Activated B cell treated with CpG ODN at 0.5 μM for 24 hours (primary cell): ENCODE measurements around the gene PCDHGA11. TPM values are rescaled to one million over a fixed set of nuclear protein-coding genes. Genes with fewer than 3 reads are reported as not detected.
"Not testable (repeated sequence)": the region's sequence is repeated elsewhere in the genome, so short reads cannot be mapped to it uniquely, and the experiment has no call there.

ENCODE experiments used
- ATAC-seq: fragments of 200-7000 bp; cut with Tn5 transposase; one replicate; pipeline ENCODE4 v1.10.0; 2021; ENCODE audit warnings: low read depth, mild to moderate bottlenecking, moderate library complexity
- CTCF ChIA-PET: fragments of 350-600 bp; sonication (Branson Sonifier 250); formaldehyde crosslinking; loops from one replicate; lab custom pipeline; 2021; ENCODE audit warnings: antibody characterized with exemption; lab: Charles Lee
- POLR2A ChIA-PET: fragments of 350-600 bp; sonication (Branson Sonifier 250); formaldehyde crosslinking; loops from one replicate; lab custom pipeline; 2021; ENCODE audit warnings: antibody characterized with exemption; lab: Charles Lee
- DNase-seq: peaks from one replicate; pipeline ENCODE4 v3.0.0; 2022
- H3K27ac Mint-ChIP-seq: one replicate; pipeline ENCODE4 v1.8.0; 2020; ENCODE audit warnings: mixed read lengths
- H3K27me3 Mint-ChIP-seq: one replicate; pipeline ENCODE4 v1.8.0; 2021; ENCODE audit warnings: mixed read lengths
- H3K36me3 Mint-ChIP-seq: one replicate; pipeline ENCODE4 v1.8.0; 2021; ENCODE audit warnings: low read depth, mixed read lengths
- H3K4me1 Mint-ChIP-seq: one replicate; pipeline ENCODE4 v1.8.0; 2021; ENCODE audit warnings: mixed read lengths
- H3K4me3 Mint-ChIP-seq: one replicate; pipeline ENCODE4 v1.8.0; 2020; ENCODE audit warnings: mild to moderate bottlenecking, mixed read lengths
- H3K9me3 Mint-ChIP-seq: one replicate; pipeline ENCODE4 v1.8.0; 2020; ENCODE audit warnings: mixed read lengths
- intact Hi-C: fragments of 100-400 bp; cut with micrococcal nuclease; formaldehyde crosslinking; loops from one replicate; pipeline ENCODE4 v1.15.1; 2024
- total RNA-seq: library from RNA; stranded (reverse); gene quantifications from 2 replicates; pipeline ENCODE4 v1.2.3, GENCODE V29; 2022
- TF ChIP-seq, protein P1 (sequence below): fragments of 200-600 bp; IDR thresholded peaks from one replicate; pipeline ENCODE4 v1.8.0; 2022; ENCODE audit warnings: antibody characterized with exemption, mild to moderate bottlenecking

The PCDHGA11 gene
- 0.73 and 1.1 TPM in 2 replicates for total RNA-seq

DNA sequence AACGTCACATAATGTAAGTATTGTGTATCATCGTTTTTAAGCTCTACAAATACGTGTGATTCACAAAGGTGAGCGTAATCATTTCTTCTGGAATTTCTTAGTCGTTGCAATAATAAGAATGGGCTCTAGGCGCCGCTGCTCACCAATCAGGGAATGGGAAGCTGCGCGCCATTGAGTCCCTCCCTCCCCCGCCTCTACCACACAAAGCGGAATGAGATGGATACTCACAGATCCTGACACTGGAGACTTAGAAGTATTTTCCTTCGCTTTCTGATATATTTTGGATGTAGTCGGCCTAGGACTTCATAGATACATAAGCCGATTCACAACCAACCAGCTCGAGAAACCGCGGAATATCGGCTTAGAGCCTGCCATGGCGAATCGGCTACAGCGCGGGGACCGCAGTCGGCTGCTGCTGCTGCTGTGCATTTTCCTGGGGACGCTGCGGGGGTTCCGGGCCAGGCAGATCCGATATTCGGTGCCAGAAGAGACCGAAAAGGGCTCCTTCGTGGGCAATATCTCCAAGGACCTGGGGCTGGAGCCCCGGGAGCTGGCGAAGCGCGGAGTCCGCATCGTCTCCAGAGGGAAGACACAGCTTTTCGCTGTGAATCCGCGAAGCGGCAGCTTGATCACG is at the start of gene PCDHGA11:
TSS of gene PCDHGA11 (plus strand) at position 197 of the 634 bp plus-strand sequence. CDS start at position 374, 177 bp downstream.
- H3K4me1 Mint-ChIP-seq = peaks cover 9% of the 10 kb centered on the region
- ATAC-seq (peak; percentile 69), DNase-seq (no peak)
- TF ChIP-seq, protein P1, sequence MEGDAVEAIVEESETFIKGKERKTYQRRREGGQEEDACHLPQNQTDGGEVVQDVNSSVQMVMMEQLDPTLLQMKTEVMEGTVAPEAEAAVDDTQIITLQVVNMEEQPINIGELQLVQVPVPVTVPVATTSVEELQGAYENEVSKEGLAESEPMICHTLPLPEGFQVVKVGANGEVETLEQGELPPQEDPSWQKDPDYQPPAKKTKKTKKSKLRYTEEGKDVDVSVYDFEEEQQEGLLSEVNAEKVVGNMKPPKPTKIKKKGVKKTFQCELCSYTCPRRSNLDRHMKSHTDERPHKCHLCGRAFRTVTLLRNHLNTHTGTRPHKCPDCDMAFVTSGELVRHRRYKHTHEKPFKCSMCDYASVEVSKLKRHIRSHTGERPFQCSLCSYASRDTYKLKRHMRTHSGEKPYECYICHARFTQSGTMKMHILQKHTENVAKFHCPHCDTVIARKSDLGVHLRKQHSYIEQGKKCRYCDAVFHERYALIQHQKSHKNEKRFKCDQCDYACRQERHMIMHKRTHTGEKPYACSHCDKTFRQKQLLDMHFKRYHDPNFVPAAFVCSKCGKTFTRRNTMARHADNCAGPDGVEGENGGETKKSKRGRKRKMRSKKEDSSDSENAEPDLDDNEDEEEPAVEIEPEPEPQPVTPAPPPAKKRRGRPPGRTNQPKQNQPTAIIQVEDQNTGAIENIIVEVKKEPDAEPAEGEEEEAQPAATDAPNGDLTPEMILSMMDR = no peak
- ChIA-PET POLR2A (interaction anchor here (0.9 kb wide), 1 partner anchor 137 kb away, joined by 5 read pairs; no protein-coding TSS in a partner anchor), CTCF (interaction anchor here (1.0 to 4.3 kb wide), 18 partner anchors 8 to 147 kb away, joined by 3 to 40 read pairs (median 6); partner anchors contain the start of genes PCDHGA10, PCDHGA12, PCDHGA5 and PCDHGB3)
- H3K36me3 Mint-ChIP-seq = peaks cover 5% of the 10 kb centered on the region
- peaks cover 20% of the 10 kb centered on the region for H3K9me3 Mint-ChIP-seq
- H3K4me3 Mint-ChIP-seq = peak within 1 kb of the TSS; percentile 85
- intact Hi-C loops = loop anchor here (1.0 kb wide), 1 partner anchor 143 kb away; no protein-coding TSS in a partner anchor
- no peak within 1 kb of the TSS for H3K27ac Mint-ChIP-seq
- peaks cover 50% of the 10 kb centered on the region for H3K27me3 Mint-ChIP-seq

GRCh38 chr5:141371572-141372475 is 49.0 kb upstream of the PCDHGA11 start:
- ATAC-seq (no peak), DNase-seq (no peak)
- Mint-ChIP-seq H3K4me3 (no peak overlapping the region), H3K27ac (no peak overlapping the region), H3K36me3 (no peaks in the 10 kb centered on the region), H3K9me3 (peaks cover 17% of the 10 kb centered on the region), H3K27me3 (peaks cover 43% of the 10 kb centered on the region), H3K4me1 (peaks cover 7% of the 10 kb centered on the region)
- CTCF ChIA-PET = interaction anchor here (2.8 kb wide), 1 partner anchor 192 kb away, joined by 23 read pairs; no protein-coding TSS in a partner anchor
- TF ChIP-seq, protein P1 = no peak
- intact Hi-C loops = loop anchor here (5.0 kb wide), 1 partner anchor 40 kb away; the partner anchor contains the start of gene PCDHGA10
- POLR2A ChIA-PET = no interaction called here

- TF ChIP-seq, protein P1 = no peak
- Mint-ChIP-seq H3K27me3 (peaks cover 37% of the 10 kb centered on the region), H3K4me3 (peak within 1 kb of the TSS; percentile 12), H3K4me1 (peaks cover 7% of the 10 kb centered on the region), H3K36me3 (no peaks in the 10 kb centered on the region), H3K27ac (no peak within 1 kb of the TSS), H3K9me3 (peaks cover 22% of the 10 kb centered on the region)
- ATAC-seq (no peak), DNase-seq (no peak)
- CTCF ChIA-PET = interaction anchor here (1.3 kb wide), 1 partner anchor 24 kb away, joined by 3 read pairs; the partner anchor contains the start of gene PCDHGB5
- intact Hi-C loops = loop anchor here (1.0 to 5.0 kb wide), 2 partner anchors 39 to 185 kb away; partner anchors contain the start of gene PCDHGA10
- POLR2A ChIA-PET = no interaction called here
These were observed 47.1 kb upstream of the PCDHGA11 start, which contains the start of gene PCDHGA6 for GRCh38 chr5:141373673-141374317. TSS of gene PCDHGA6 (plus strand) at chr5:141373891. CDS start at chr5:141374084, 193 bp downstream.

GRCh38 chr5:141374627-141375026 is 46.2 kb upstream of the PCDHGA11 start:
- H3K4me1 Mint-ChIP-seq = peaks cover 7% of the 10 kb centered on the region
- intact Hi-C loops = loop anchor here (5.0 kb wide), 1 partner anchor 38 kb away; the partner anchor contains the start of gene PCDHGA10
- no peak for ATAC-seq
- peaks cover 24% of the 10 kb centered on the region for H3K9me3 Mint-ChIP-seq
- no peaks in the 10 kb centered on the region for H3K36me3 Mint-ChIP-seq
- H3K4me3 Mint-ChIP-seq = no peak overlapping the region
- TF ChIP-seq, protein P1 = no peak
- CTCF ChIA-PET = interaction anchor here (1.3 kb wide), 1 partner anchor 23 kb away, joined by 3 read pairs; the partner anchor contains the start of gene PCDHGB5
- no peak overlapping the region for H3K27ac Mint-ChIP-seq
- peaks cover 31% of the 10 kb centered on the region for H3K27me3 Mint-ChIP-seq
- POLR2A ChIA-PET = no interaction called here
- DNase-seq = no peak

DNA sequence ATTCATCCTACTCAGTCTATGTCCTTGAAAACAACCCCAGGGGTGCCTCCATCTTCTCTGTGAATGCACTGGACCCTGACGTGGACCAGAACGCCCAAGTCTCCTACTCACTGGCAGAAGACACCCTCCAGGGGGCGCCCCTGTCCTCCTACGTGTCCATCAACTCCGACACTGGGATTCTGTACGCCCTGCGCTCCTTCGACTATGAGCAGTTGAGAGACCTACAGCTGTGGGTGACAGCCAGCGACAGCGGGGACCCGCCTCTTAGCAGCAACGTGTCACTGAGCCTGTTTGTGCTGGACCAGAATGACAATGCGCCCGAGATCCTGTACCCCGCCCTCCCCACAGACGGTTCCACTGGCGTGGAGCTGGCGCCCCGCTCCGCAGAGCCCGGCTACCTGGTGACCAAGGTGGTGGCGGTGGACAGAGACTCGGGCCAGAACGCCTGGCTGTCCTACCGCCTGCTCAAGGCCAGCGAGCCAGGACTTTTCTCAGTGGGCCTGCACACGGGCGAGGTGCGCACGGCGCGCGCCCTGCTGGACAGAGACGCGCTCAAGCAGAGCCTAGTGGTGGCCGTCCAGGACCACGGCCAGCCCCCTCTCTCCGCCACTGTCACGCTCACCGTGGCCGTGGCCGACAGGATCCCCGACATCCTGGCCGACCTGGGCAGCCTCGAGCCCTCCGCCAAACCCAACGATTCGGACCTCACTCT is 45.3 kb upstream of the PCDHGA11 start:
- H3K27ac Mint-ChIP-seq, H3K4me1 Mint-ChIP-seq, H3K4me3 Mint-ChIP-seq, CTCF ChIA-PET, ATAC-seq, intact Hi-C loops, DNase-seq, POLR2A ChIA-PET, H3K36me3 Mint-ChIP-seq: not testable (repeated sequence)
- H3K27me3 Mint-ChIP-seq = peaks cover 28% of the 10 kb centered on the region
- H3K9me3 Mint-ChIP-seq = peaks cover 24% of the 10 kb centered on the region
